Loucy (cell line): ENCODE results near the gene PTPRZ1.

Experiments
- H2AFZ ChIP-seq: fragments of 200-600 bp; sonication (generic); 2 replicates; pipeline ENCODE4 v1.6.0; 2016; ENCODE audit warnings: antibody characterized with exemption, mild to moderate bottlenecking, low read length, moderate library complexity
- H3F3A ChIP-seq: fragments of 200-600 bp; 2 replicates; pipeline ENCODE4 v1.6.0; 2016; ENCODE audit warnings: antibody characterized with exemption, low read depth, mild to moderate bottlenecking
- H3K27me3 ChIP-seq: fragments of 200-600 bp; sonication (generic); 2 replicates; pipeline ENCODE4 v1.6.1; 2014; ENCODE audit warnings: low read length, mild to moderate bottlenecking; ENCODE audit not compliant: insufficient read depth, poor library complexity, severe bottlenecking
- H3K36me3 ChIP-seq: fragments of 200-600 bp; sonication (generic); 2 replicates; pipeline ENCODE4 v1.6.1; 2016; ENCODE audit warnings: low read length; ENCODE audit not compliant: insufficient read depth
- H3K4me1 ChIP-seq: fragments of 200-600 bp; sonication (generic); 2 replicates; pipeline ENCODE4 v1.5.1; 2014; ENCODE audit warnings: low read length, mild to moderate bottlenecking; ENCODE audit not compliant: insufficient read depth, poor library complexity, severe bottlenecking
- H3K4me2 ChIP-seq: fragments of 200-600 bp; sonication (generic); 2 replicates; pipeline ENCODE4 v1.6.0; 2014; ENCODE audit warnings: antibody characterized with exemption, low read length, low read depth, mild to moderate bottlenecking; ENCODE audit not compliant: poor library complexity, severe bottlenecking
- H3K4me3 ChIP-seq: fragments of 200-600 bp; sonication (generic); 2 replicates; pipeline ENCODE4 v1.5.1; 2014; ENCODE audit warnings: low read length, mild to moderate bottlenecking, mixed read lengths; ENCODE audit not compliant: poor library complexity, severe bottlenecking
- H3K79me2 ChIP-seq: fragments of 200-600 bp; sonication (generic); 2 replicates; pipeline ENCODE4 v1.6.1; 2014; ENCODE audit warnings: low read length; ENCODE audit not compliant: insufficient read depth
- H3K9ac ChIP-seq: fragments of 200-600 bp; sonication (generic); 2 replicates; pipeline ENCODE4 v1.6.0; 2014; ENCODE audit warnings: mild to moderate bottlenecking, low read depth, low read length, moderate library complexity; ENCODE audit not compliant: poor library complexity, severe bottlenecking
- H3K9me2 ChIP-seq: fragments of 200-600 bp; sonication (generic); replicated peaks from 2 replicates; pipeline ENCODE4 v1.6.1; 2016; ENCODE audit warnings: low read depth, low read length, mixed read lengths
- H3K9me3 ChIP-seq: fragments of 200-600 bp; sonication (generic); 2 replicates; pipeline ENCODE4 v1.6.1; 2014; ENCODE audit warnings: mild to moderate bottlenecking, antibody characterized with exemption, low read length, low read depth; ENCODE audit not compliant: insufficient read depth
- H4K20me1 ChIP-seq: fragments of 200-600 bp; sonication (generic); 2 replicates; pipeline ENCODE4 v1.6.0; 2014; ENCODE audit warnings: antibody characterized with exemption, low read length, mild to moderate bottlenecking; ENCODE audit not compliant: insufficient read depth, poor library complexity, severe bottlenecking
- EZH2phosphoT487 ChIP-seq: fragments of 200-600 bp; IDR thresholded peaks from 2 replicates; pipeline ENCODE4 v1.6.1; 2018; ENCODE audit warnings: antibody characterized with exemption, mild to moderate bottlenecking, moderate library complexity, borderline replicate concordance
- TF ChIP-seq, protein P1 (sequence below): fragments of 200-600 bp; sonication (generic); conservative IDR thresholded peaks from 2 replicates; pipeline ENCODE4 v1.5.1; 2014; ENCODE audit warnings: mild to moderate bottlenecking, antibody characterized with exemption, low read length

Gene PTPRZ1

DNA sequence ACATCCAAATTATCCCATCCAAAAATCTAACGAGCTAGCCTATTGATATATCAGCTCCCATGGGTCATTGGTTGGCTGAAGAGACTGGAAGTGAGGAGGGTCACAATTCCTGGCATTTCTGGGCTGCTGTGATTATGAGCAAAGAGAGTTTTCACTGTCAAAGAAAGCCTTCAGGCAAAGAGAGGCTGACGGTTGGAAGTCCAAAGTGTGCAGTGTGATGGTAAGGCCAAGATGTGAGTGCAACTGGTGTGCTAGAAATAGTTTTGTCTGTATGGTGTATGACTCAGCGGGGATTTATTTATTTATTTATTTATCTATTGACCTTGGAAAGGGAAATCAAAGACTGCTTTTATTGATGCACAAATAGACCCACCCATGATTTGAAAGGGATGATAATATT lies 196.0 kb downstream of the PTPRZ1 start:
- Histone ChIP-seq H3K9me3 (no peaks in the 10 kb centered on the region), H4K20me1 (no peaks in the 10 kb centered on the region), H3K79me2 (no peaks in the 10 kb centered on the region), H3K4me2 (no peak overlapping the region), H3F3A (no peaks in the 10 kb centered on the region), H3K36me3 (no peaks in the 10 kb centered on the region), H3K9ac (no peak overlapping the region), H3K4me1 (no peaks in the 10 kb centered on the region), H2AFZ (no peak overlapping the region), H3K4me3 (no peak overlapping the region), H3K9me2 (no peaks in the 10 kb centered on the region), H3K27me3 (no peaks in the 10 kb centered on the region)
- TF ChIP-seq, protein P1, sequence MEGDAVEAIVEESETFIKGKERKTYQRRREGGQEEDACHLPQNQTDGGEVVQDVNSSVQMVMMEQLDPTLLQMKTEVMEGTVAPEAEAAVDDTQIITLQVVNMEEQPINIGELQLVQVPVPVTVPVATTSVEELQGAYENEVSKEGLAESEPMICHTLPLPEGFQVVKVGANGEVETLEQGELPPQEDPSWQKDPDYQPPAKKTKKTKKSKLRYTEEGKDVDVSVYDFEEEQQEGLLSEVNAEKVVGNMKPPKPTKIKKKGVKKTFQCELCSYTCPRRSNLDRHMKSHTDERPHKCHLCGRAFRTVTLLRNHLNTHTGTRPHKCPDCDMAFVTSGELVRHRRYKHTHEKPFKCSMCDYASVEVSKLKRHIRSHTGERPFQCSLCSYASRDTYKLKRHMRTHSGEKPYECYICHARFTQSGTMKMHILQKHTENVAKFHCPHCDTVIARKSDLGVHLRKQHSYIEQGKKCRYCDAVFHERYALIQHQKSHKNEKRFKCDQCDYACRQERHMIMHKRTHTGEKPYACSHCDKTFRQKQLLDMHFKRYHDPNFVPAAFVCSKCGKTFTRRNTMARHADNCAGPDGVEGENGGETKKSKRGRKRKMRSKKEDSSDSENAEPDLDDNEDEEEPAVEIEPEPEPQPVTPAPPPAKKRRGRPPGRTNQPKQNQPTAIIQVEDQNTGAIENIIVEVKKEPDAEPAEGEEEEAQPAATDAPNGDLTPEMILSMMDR = no peak
- TF ChIP-seq EZH2phosphoT487 = no peak

DNA sequence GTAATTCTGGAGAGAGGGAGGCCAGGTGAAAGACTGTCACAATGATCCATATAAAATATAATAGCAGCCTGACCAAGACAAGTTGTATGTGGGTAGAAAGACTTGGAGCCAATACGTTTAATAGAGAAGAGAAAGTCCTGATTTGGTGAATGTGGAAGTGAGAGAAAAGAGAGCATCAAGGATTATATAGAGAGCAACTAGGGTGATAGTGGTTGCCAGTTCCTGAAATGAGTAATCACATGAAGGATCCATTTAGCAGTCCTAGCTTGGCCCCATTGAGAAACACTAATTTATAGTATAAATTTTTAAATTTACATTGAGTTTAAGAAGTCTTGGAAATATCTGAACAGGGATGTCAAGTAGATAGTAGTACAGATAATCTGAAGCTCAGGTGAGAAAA lies 197.1 kb downstream of the PTPRZ1 start:
- TF ChIP-seq, protein P1 = no peak
- no peak for TF ChIP-seq EZH2phosphoT487
- Histone ChIP-seq H3K79me2 (no peaks in the 10 kb centered on the region), H3K36me3 (no peaks in the 10 kb centered on the region), H3K9me3 (no peaks in the 10 kb centered on the region), H3K9me2 (no peaks in the 10 kb centered on the region), H4K20me1 (no peaks in the 10 kb centered on the region), H2AFZ (no peak overlapping the region), H3K4me2 (no peak overlapping the region), H3K27me3 (no peaks in the 10 kb centered on the region), H3F3A (no peaks in the 10 kb centered on the region), H3K9ac (no peak overlapping the region), H3K4me3 (no peak overlapping the region), H3K4me1 (no peaks in the 10 kb centered on the region)

DNA sequence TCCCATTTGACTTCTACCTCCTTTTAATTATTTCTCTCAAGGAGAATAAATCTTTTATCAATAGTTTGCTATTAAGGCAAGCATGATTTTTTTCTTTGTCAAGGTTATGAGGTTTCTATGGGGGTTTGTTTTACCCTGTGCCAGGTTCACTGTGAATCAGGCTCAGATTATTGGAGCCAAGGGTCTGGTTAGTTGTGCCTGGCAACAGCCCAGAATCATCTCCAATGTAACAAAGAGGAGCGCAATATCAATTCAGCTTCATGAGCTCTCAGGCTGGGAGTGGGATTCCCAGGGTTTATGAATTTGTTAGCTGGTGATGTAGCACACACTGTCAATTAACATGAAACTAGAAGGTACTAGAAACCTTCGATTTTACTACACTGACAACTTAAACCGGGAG lies 197.9 kb downstream of the PTPRZ1 start:
- Histone ChIP-seq H2AFZ (no peak overlapping the region), H4K20me1 (no peaks in the 10 kb centered on the region), H3K27me3 (no peaks in the 10 kb centered on the region), H3K4me3 (no peak overlapping the region), H3K36me3 (no peaks in the 10 kb centered on the region), H3F3A (no peaks in the 10 kb centered on the region), H3K9ac (no peak overlapping the region), H3K79me2 (no peaks in the 10 kb centered on the region), H3K4me2 (no peak overlapping the region), H3K4me1 (no peaks in the 10 kb centered on the region), H3K9me3 (no peaks in the 10 kb centered on the region), H3K9me2 (no peaks in the 10 kb centered on the region)
- no peak for TF ChIP-seq EZH2phosphoT487
- TF ChIP-seq, protein P1 = no peak
